IMR-90 (cell line): ENCODE measurements around the gene CCL28. TPM values are rescaled to one million over a fixed set of nuclear protein-coding genes. Genes with fewer than 3 reads are reported as not detected.

Experiments used
- ATAC-seq: fragments of 200-7000 bp; cut with Tn5 transposase; 2 replicates; pipeline ENCODE4 v1.9.1; 2020; ENCODE audit warnings: low read depth, mild to moderate bottlenecking, moderate library complexity
- BruUV-seq: library from RNA; stranded (reverse); fragments of 400-500 nt; replicated peaks from 2 replicates; lab custom pipeline; 2021; lab: Mats Ljungman, UMichigan
- CTCF ChIA-PET: fragments of 300-600 bp; formaldehyde crosslinking; extraction: SDS; loops from one replicate; lab custom pipeline; 2021; ENCODE audit warnings: antibody characterized with exemption; lab: Yijun Ruan, JAX
- POLR2A ChIA-PET: fragments of 300-600 bp; sonication (Branson Sonifier 250); formaldehyde crosslinking; loops from one replicate; lab custom pipeline; 2022; ENCODE audit warnings: antibody characterized with exemption; ENCODE audit not compliant: unreplicated experiment; lab: Charles Lee
- DNase-seq: peaks from one replicate; pipeline ENCODE4 v3.0.0; 2013
- H2AFZ ChIP-seq: replicated peaks from 2 replicates; pipeline ENCODE3; 2013; ENCODE audit warnings: low read length, mild to moderate bottlenecking; ENCODE audit not compliant: poor library complexity
- H2AK5ac ChIP-seq: 2 replicates; pipeline ENCODE4 v1.6.1; 2013; ENCODE audit warnings: low read depth, low read length, inconsistent platforms
- H2AK9ac ChIP-seq: replicated peaks from 2 replicates; pipeline ENCODE3; 2013; ENCODE audit warnings: mild to moderate bottlenecking, low read depth, low read length, moderate library complexity; ENCODE audit not compliant: poor library complexity
- H2BK120ac ChIP-seq: 2 replicates; pipeline ENCODE4 v1.6.1; 2013; ENCODE audit warnings: low read depth, low read length, inconsistent platforms
- H2BK15ac ChIP-seq: 3 replicates; pipeline ENCODE4 v1.6.1; 2013; ENCODE audit warnings: low read depth, low read length, inconsistent platforms
- H2BK20ac ChIP-seq: 2 replicates; pipeline ENCODE4 v1.6.1; 2013; ENCODE audit warnings: low read depth, mild to moderate bottlenecking, inconsistent platforms, low read length, moderate library complexity
- H2BK5ac ChIP-seq: 2 replicates; pipeline ENCODE4 v1.6.1; 2013; ENCODE audit warnings: mild to moderate bottlenecking, low read depth, low read length, inconsistent platforms; ENCODE audit not compliant: poor library complexity, severe bottlenecking
- H3K14ac ChIP-seq: replicated peaks from 2 replicates; pipeline ENCODE4 v1.6.1; 2013; ENCODE audit warnings: low read depth, low read length, inconsistent platforms
- H3K18ac ChIP-seq: 2 replicates; pipeline ENCODE4 v1.6.1; 2013; ENCODE audit warnings: low read depth, low read length, control low read depth
- H3K23ac ChIP-seq: 2 replicates; pipeline ENCODE4 v1.6.1; 2013; ENCODE audit warnings: low read depth, low read length, inconsistent platforms
- H3K27ac ChIP-seq: 2 replicates; pipeline ENCODE4 v1.5.1; 2013; ENCODE audit warnings: mild to moderate bottlenecking, control low read depth, low read length; ENCODE audit not compliant: insufficient read depth
- H3K27me3 ChIP-seq: 2 replicates; pipeline ENCODE4 v1.6.1; 2013; ENCODE audit warnings: low read length; ENCODE audit not compliant: control insufficient read depth, insufficient read depth
- H3K36me3 ChIP-seq: 2 replicates; pipeline ENCODE4 v1.6.1; 2013; ENCODE audit warnings: low read length, mixed read lengths; ENCODE audit not compliant: control insufficient read depth, insufficient read depth
- H3K4ac ChIP-seq: 2 replicates; pipeline ENCODE4 v1.6.1; 2013; ENCODE audit warnings: low read depth, low read length, inconsistent platforms
- H3K4me1 ChIP-seq: 2 replicates; pipeline ENCODE4 v1.6.1; 2013; ENCODE audit warnings: low read length, mixed read lengths; ENCODE audit not compliant: control insufficient read depth, insufficient read depth
- H3K4me2 ChIP-seq: 2 replicates; pipeline ENCODE4 v1.6.1; 2013; ENCODE audit warnings: low read depth, mild to moderate bottlenecking, control low read depth, low read length, moderate library complexity
- H3K4me3 ChIP-seq: 2 replicates; pipeline ENCODE4 v1.5.1; 2013; ENCODE audit warnings: low read depth, mild to moderate bottlenecking, control low read depth, low read length, moderate library complexity; ENCODE audit not compliant: insufficient read depth
- H3K56ac ChIP-seq: 2 replicates; pipeline ENCODE4 v1.6.1; 2013; ENCODE audit warnings: low read length, inconsistent platforms; ENCODE audit not compliant: insufficient read depth; ENCODE audit errors: extremely low read depth
- H3K79me1 ChIP-seq, 2 experiments: 2 replicates each; pipeline ENCODE4 v1.6.1; 2013; ENCODE audit warnings: low read length in 2 of 2, inconsistent platforms in 1 of 2, low read depth in 1 of 2
- H3K9ac ChIP-seq: 2 replicates; pipeline ENCODE4 v1.6.1; 2013; ENCODE audit warnings: low read depth, low read length, control low read depth
- H3K9me1 ChIP-seq: 2 replicates; pipeline ENCODE4 v1.6.1; 2013; ENCODE audit warnings: low read length, inconsistent platforms; ENCODE audit not compliant: insufficient read depth
- H3K9me3 ChIP-seq: 2 replicates; pipeline ENCODE4 v1.6.1; 2013; ENCODE audit warnings: low read length; ENCODE audit not compliant: control insufficient read depth, insufficient read depth
- H4K20me1 ChIP-seq: 2 replicates; pipeline ENCODE4 v1.6.1; 2013; ENCODE audit warnings: low read length, inconsistent platforms; ENCODE audit not compliant: insufficient read depth
- H4K5ac ChIP-seq: 2 replicates; pipeline ENCODE4 v1.6.1; 2013; ENCODE audit warnings: mild to moderate bottlenecking, low read depth, low read length, control low read depth
- H4K8ac ChIP-seq, 2 experiments: 2 replicates each; pipeline ENCODE4 v1.6.1; 2013; ENCODE audit warnings: low read depth in 2 of 2, low read length in 2 of 2, control low read depth in 1 of 2, inconsistent platforms in 1 of 2
- H4K91ac ChIP-seq: 2 replicates; pipeline ENCODE4 v1.6.1; 2013; ENCODE audit warnings: low read depth, low read length, inconsistent platforms; ENCODE audit not compliant: insufficient read depth
- BHLHE40 ChIP-seq: fragments of 150-350 bp; IDR thresholded peaks from 2 replicates; pipeline ENCODE4 v1.6.1; 2016; ENCODE audit warnings: mild to moderate bottlenecking, low read depth, low read length
- CHD1 ChIP-seq: IDR thresholded peaks from 2 replicates; pipeline ENCODE4 v1.6.1; 2012; ENCODE audit warnings: low read depth, low read length, improper control_type of control experiment
- CTCF ChIP-seq: conservative IDR thresholded peaks from 2 replicates; pipeline ENCODE4 v1.5.1; 2012; ENCODE audit warnings: mild to moderate bottlenecking, low read depth, low read length, improper control_type of control experiment
- ELK1 ChIP-seq: fragments of 150-350 bp; IDR thresholded peaks from 2 replicates; pipeline ENCODE4 v1.6.1; 2016; ENCODE audit warnings: low read depth, mild to moderate bottlenecking, low read length, moderate library complexity, borderline replicate concordance
- FOS ChIP-seq: fragments of 150-350 bp; IDR thresholded peaks from 2 replicates; pipeline ENCODE4 v1.6.1; 2016; ENCODE audit warnings: low read depth, low read length
- MAFK ChIP-seq: IDR thresholded peaks from 2 replicates; pipeline ENCODE4 v1.6.1; 2012; ENCODE audit warnings: low read depth, low read length, improper control_type of control experiment
- MAZ ChIP-seq: IDR thresholded peaks from 2 replicates; pipeline ENCODE4 v1.6.1; 2012; ENCODE audit warnings: low read depth, mild to moderate bottlenecking, low read length, improper control_type of control experiment, moderate library complexity, borderline replicate concordance
- MXI1 ChIP-seq: IDR thresholded peaks from 2 replicates; pipeline ENCODE4 v1.6.1; 2012; ENCODE audit warnings: low read depth, mild to moderate bottlenecking, low read length, moderate library complexity, borderline replicate concordance
- NFE2L2 ChIP-seq: fragments of 150-350 bp; IDR thresholded peaks from 2 replicates; pipeline ENCODE4 v1.6.1; 2016; ENCODE audit warnings: low read depth, mild to moderate bottlenecking, low read length
- POLR2A ChIP-seq: IDR thresholded peaks from 2 replicates; pipeline ENCODE4 v1.6.1; 2012; ENCODE audit warnings: mild to moderate bottlenecking, low read depth, low read length
- RAD21 ChIP-seq: IDR thresholded peaks from 2 replicates; pipeline ENCODE4 v1.6.1; 2012; ENCODE audit warnings: low read length, improper control_type of control experiment
- RCOR1 ChIP-seq: IDR thresholded peaks from 2 replicates; pipeline ENCODE4 v1.6.1; 2012; ENCODE audit warnings: mild to moderate bottlenecking, low read length, improper control_type of control experiment; ENCODE audit not compliant: insufficient replicate concordance
- RFX5 ChIP-seq: IDR thresholded peaks from 2 replicates; pipeline ENCODE4 v1.8.0; 2012; ENCODE audit warnings: low read depth, mild to moderate bottlenecking, low read length, moderate library complexity
- SMC3 ChIP-seq: fragments of 150-350 bp; IDR thresholded peaks from 2 replicates; pipeline ENCODE4 v1.6.1; 2016; ENCODE audit warnings: low read depth, mild to moderate bottlenecking, antibody characterized with exemption, low read length, moderate library complexity
- WGBS, 2 experiments: methylation state at CpG; one replicate each; pipeline versions ENCODE4 v1.1.5 to v1.1.7; 2013; ENCODE audit warnings: missing lambda C conversion rate in 2 of 2; ENCODE audit not compliant: insufficient read length in 1 of 2; ENCODE audit errors: extremely low coverage in 2 of 2; 5-methylcytosine and 5-hydroxymethylcytosine counted together
- dilution Hi-C: fragments of 300-500 bp; cut with HindIII; formaldehyde crosslinking; loops from one replicate; pipeline ENCODE4 v1.14.3; 2018; ENCODE audit warnings: low sequenced_read_pairs; ENCODE audit not compliant: unreplicated experiment
- in situ Hi-C: fragments of 300-500 bp; cut with MboI; formaldehyde crosslinking; loops from 3 replicates; pipeline ENCODE4 v1.14.3; 2019; ENCODE audit warnings: low sequenced_read_pairs, inconsistent platforms, mixed read lengths
- intact Hi-C: fragments of 100-400 bp; cut with micrococcal nuclease; formaldehyde crosslinking; loops from 2 replicates; pipeline ENCODE4 v1.10.0; 2022
- polyA plus RNA-seq, 3 experiments: library from polyadenylated mRNA; depleted of rRNA; stranded (reverse); fragments of >200 nt; gene quantifications; 2 replicates each; pipeline ENCODE4 v1.2.3, GENCODE V29; 2012; ENCODE audit warnings: low replicate concordance in 1 of 3
- total RNA-seq: library from RNA; depleted of rRNA; stranded (reverse); fragments of >200 nt; gene quantifications from 2 replicates; pipeline ENCODE4 v1.2.3, GENCODE V29; 2012
- TF ChIP-seq, protein P1 (sequence below): fragments of 150-350 bp; IDR thresholded peaks from 2 replicates; pipeline ENCODE4 v1.6.1; 2017; ENCODE audit warnings: mild to moderate bottlenecking, antibody characterized with exemption, low read length, low read depth

CCL28 gene
- total and polyA plus RNA-seq, 2 of the 4 experiments (the other 2 are of a cell fraction): under 0.01 to 0.02 TPM

DNA sequence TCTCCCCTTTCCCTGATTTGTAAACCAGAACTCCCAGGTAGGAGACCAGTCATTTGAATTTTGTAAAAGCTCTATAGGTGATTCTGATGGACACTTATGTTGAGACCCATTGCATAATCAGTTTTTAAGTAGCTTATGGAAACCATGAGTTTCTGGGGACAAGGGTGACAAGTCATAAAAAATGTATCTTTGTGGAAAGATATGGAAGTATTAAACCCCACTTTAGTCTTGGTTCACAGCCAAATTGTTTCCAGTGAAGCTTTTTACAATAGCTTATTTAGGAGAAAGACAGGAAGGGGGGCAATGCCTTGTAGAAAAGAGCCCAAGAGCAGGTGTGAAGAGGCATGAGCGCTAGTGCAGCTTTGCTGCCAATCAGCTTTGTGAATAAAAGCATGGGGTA lies 453 bp upstream of the CCL28 start:
- BruUV-seq: no TSS peak
- no peak overlapping the region for H2BK15ac ChIP-seq
- H2BK5ac ChIP-seq: no peak overlapping the region
- no peak overlapping the region for H3K56ac ChIP-seq
- TF ChIP-seq RAD21 (no peak), ELK1 (no peak), RFX5 (no peak), POLR2A (no peak), CHD1 (no peak), SMC3 (no peak), MAZ (no peak), FOS (no peak), NFE2L2 (no peak), MAFK (no peak), BHLHE40 (no peak), CTCF (no peak), RCOR1 (no peak), MXI1 (no peak)
- TF ChIP-seq, protein P1, sequence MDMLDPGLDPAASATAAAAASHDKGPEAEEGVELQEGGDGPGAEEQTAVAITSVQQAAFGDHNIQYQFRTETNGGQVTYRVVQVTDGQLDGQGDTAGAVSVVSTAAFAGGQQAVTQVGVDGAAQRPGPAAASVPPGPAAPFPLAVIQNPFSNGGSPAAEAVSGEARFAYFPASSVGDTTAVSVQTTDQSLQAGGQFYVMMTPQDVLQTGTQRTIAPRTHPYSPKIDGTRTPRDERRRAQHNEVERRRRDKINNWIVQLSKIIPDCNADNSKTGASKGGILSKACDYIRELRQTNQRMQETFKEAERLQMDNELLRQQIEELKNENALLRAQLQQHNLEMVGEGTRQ: no peak
- no peak overlapping the region for H2AFZ ChIP-seq
- dilution Hi-C loops (no loop called here), in situ Hi-C loops (no loop called here), intact Hi-C loops (no loop called here)
- DNase-seq: no peak
- no peak overlapping the region for H4K8ac ChIP-seq
- H2BK20ac ChIP-seq: no peak overlapping the region
- H3K18ac ChIP-seq: no peak overlapping the region
- no peak overlapping the region for H2BK120ac ChIP-seq
- no peaks in the 10 kb centered on the region for H3K79me1 ChIP-seq
- ChIA-PET CTCF (interaction anchor here (0.7 to 1.7 kb wide), 3 partner anchors 10 to 72 kb away, joined by 3 to 6 read pairs (median 3); no protein-coding TSS in a partner anchor), POLR2A (no interaction called here)
- no peak overlapping the region for H2AK5ac ChIP-seq
- H3K4me3 ChIP-seq: no peak overlapping the region
- WGBS, 2 experiments: no CpG with 5 or more reads among the region's 1 CpG
- no peak overlapping the region for H3K23ac ChIP-seq
- H3K36me3 ChIP-seq: no peaks in the 10 kb centered on the region
- H4K5ac ChIP-seq: no peak overlapping the region
- H3K4me2 ChIP-seq: no peak overlapping the region
- H4K20me1 ChIP-seq: no peaks in the 10 kb centered on the region
- no peaks in the 10 kb centered on the region for H3K9me3 ChIP-seq
- no peak overlapping the region for H4K91ac ChIP-seq
- no peak for ATAC-seq
- H2AK9ac ChIP-seq: no peak overlapping the region
- no peak overlapping the region for H3K4ac ChIP-seq
- peaks cover 10% of the 10 kb centered on the region for H3K27me3 ChIP-seq
- H3K27ac ChIP-seq: no peak overlapping the region
- H3K4me1 ChIP-seq: no peaks in the 10 kb centered on the region
- no peaks in the 10 kb centered on the region for H3K9me1 ChIP-seq
- no peak overlapping the region for H3K9ac ChIP-seq
- no peak overlapping the region for H3K14ac ChIP-seq
